ENCODE data around the gene HELB.
"Not testable (repeated sequence)": the region's sequence is repeated elsewhere in the genome, so short reads cannot be mapped to it uniquely, and the experiment has no call there.

Gene HELB

GRCh38 chr12:66297080-66297479 is 5.2 kb upstream of the HELB start:
- H3K9me3 ChIP-seq (ENCODE audit: severe bottlenecking) = no peaks in the 10 kb centered on the region
- no peak for TF ChIP-seq CTCF (IDR thresholded peaks at IDR 0.05; ENCODE audit: poor library complexity, severe bottlenecking)
- H3K27ac ChIP-seq (ENCODE audit: poor library complexity, severe bottlenecking) = no peak overlapping the region
- no peaks in the 10 kb centered on the region for H3K27me3 ChIP-seq (ENCODE audit: insufficient read depth, poor library complexity, severe bottlenecking)
- no peaks in the 10 kb centered on the region for H3K4me1 ChIP-seq (ENCODE audit: insufficient read depth, poor library complexity, severe bottlenecking)
- H3K4me3 ChIP-seq (ENCODE audit: severe bottlenecking) = no peak overlapping the region
- ATAC-seq (ENCODE audit: low read depth) (no peak), DNase-seq (ENCODE audit: low spot score) (no peak)
- H3K36me3 ChIP-seq (ENCODE audit: low read depth) = no peaks in the 10 kb centered on the region

- no peaks in the 10 kb centered on the region for H3K36me3 ChIP-seq (ENCODE audit: low read depth)
- ATAC-seq (ENCODE audit: low read depth) (no peak), DNase-seq (ENCODE audit: low spot score) (no peak)
- H3K4me1 ChIP-seq (ENCODE audit: insufficient read depth, poor library complexity, severe bottlenecking) = no peaks in the 10 kb centered on the region
- no peak for TF ChIP-seq CTCF (IDR thresholded peaks at IDR 0.05; ENCODE audit: poor library complexity, severe bottlenecking)
- H3K27me3 ChIP-seq (ENCODE audit: insufficient read depth, poor library complexity, severe bottlenecking) = no peaks in the 10 kb centered on the region
- no peak overlapping the region for H3K4me3 ChIP-seq (ENCODE audit: severe bottlenecking)
- H3K9me3 ChIP-seq (ENCODE audit: severe bottlenecking) = no peaks in the 10 kb centered on the region
- no peak overlapping the region for H3K27ac ChIP-seq (ENCODE audit: poor library complexity, severe bottlenecking)
These were observed 4.4 kb upstream of the HELB start for GRCh38 chr12:66297923-66298322.

- DNase-seq (ENCODE audit: low spot score) = no peak
- Histone ChIP-seq H3K4me3 (ENCODE audit: severe bottlenecking) (peak overlapping the region; percentile 47), H3K27ac (ENCODE audit: poor library complexity, severe bottlenecking) (peak overlapping the region; percentile 26)
These were observed 505 bp downstream of the HELB start for GRCh38 chr12:66302827-66303169.

GRCh38 chr12:66303316-66303804 is 1.1 kb downstream of the HELB start:
- H3K36me3 ChIP-seq (ENCODE audit: low read depth); ATAC-seq (ENCODE audit: low read depth); H3K9me3 ChIP-seq (ENCODE audit: severe bottlenecking); H3K4me3 ChIP-seq (ENCODE audit: severe bottlenecking); H3K27ac ChIP-seq (ENCODE audit: poor library complexity, severe bottlenecking); DNase-seq (ENCODE audit: low spot score); H3K27me3 ChIP-seq (ENCODE audit: insufficient read depth, poor library complexity, severe bottlenecking): not testable (repeated sequence)
- peaks cover 10% of the 10 kb centered on the region for H3K4me1 ChIP-seq (ENCODE audit: insufficient read depth, poor library complexity, severe bottlenecking)

More at GRCh38 chr12:66302827-66303169, 505 bp downstream of the HELB start:
- no peak for ATAC-seq (ENCODE audit: low read depth)
- Histone ChIP-seq H3K9me3 (ENCODE audit: severe bottlenecking) (no peaks in the 10 kb centered on the region), H3K27me3 (ENCODE audit: insufficient read depth, poor library complexity, severe bottlenecking) (no peaks in the 10 kb centered on the region), H3K4me1 (ENCODE audit: insufficient read depth, poor library complexity, severe bottlenecking) (peaks cover 10% of the 10 kb centered on the region), H3K36me3 (ENCODE audit: low read depth) (no peaks in the 10 kb centered on the region)
- no peak for TF ChIP-seq CTCF (IDR thresholded peaks at IDR 0.05; ENCODE audit: poor library complexity, severe bottlenecking)

- H3K4me3 ChIP-seq (ENCODE audit: severe bottlenecking) = no peak overlapping the region
- H3K27ac ChIP-seq (ENCODE audit: poor library complexity, severe bottlenecking) = no peak overlapping the region
- ATAC-seq (ENCODE audit: low read depth) (no peak), DNase-seq (ENCODE audit: low spot score) (no peak)
- no peaks in the 10 kb centered on the region for H3K27me3 ChIP-seq (ENCODE audit: insufficient read depth, poor library complexity, severe bottlenecking)
- no peaks in the 10 kb centered on the region for H3K9me3 ChIP-seq (ENCODE audit: severe bottlenecking)
- H3K4me1 ChIP-seq (ENCODE audit: insufficient read depth, poor library complexity, severe bottlenecking) = peaks cover 10% of the 10 kb centered on the region
- H3K36me3 ChIP-seq (ENCODE audit: low read depth) = no peaks in the 10 kb centered on the region
- no peak for TF ChIP-seq CTCF (IDR thresholded peaks at IDR 0.05; ENCODE audit: poor library complexity, severe bottlenecking)
These were observed 2.1 kb downstream of the HELB start for GRCh38 chr12:66304296-66304900.
